PC-3 (cell line): ENCODE measurements around the gene GAS7. TPM values are rescaled to one million over a fixed set of nuclear protein-coding genes. Genes with fewer than 3 reads are reported as not detected.

Experiments
- ATAC-seq: fragments of 200-7000 bp; cut with Tn5 transposase; 2 replicates; pipeline ENCODE4 v1.9.1; 2020; ENCODE audit warnings: mild to moderate bottlenecking, moderate library complexity
- BruUV-seq: library from RNA; stranded (reverse); fragments of 400-500 nt; replicated peaks from 2 replicates; lab custom pipeline; 2021; lab: Mats Ljungman, UMichigan
- CTCF ChIA-PET: fragments of 300-600 bp; sonication (Branson Sonifier 250); formaldehyde crosslinking; loops from one replicate; lab custom pipeline; 2022; ENCODE audit warnings: antibody characterized with exemption; lab: Charles Lee
- POLR2A ChIA-PET: fragments of 300-600 bp; sonication (Branson Sonifier 250); formaldehyde crosslinking; loops from one replicate; lab custom pipeline; 2022; ENCODE audit warnings: antibody characterized with exemption; ENCODE audit not compliant: unreplicated experiment; lab: Charles Lee
- DNase-seq: peaks from one replicate; pipeline ENCODE4 v3.0.0-alpha.2; 2015
- H2AFZ ChIP-seq: fragments of 300-600 bp; sonication (generic); 2 replicates; pipeline ENCODE4 v1.6.0; 2016; ENCODE audit warnings: antibody characterized with exemption, low read length
- H3F3A ChIP-seq: fragments of 300-600 bp; sonication (generic); one replicate; pipeline ENCODE4 v1.6.0; 2017; ENCODE audit warnings: antibody characterized with exemption, low read length, control low read depth, mild to moderate bottlenecking; ENCODE audit not compliant: unreplicated experiment
- H3K27ac ChIP-seq: fragments of 300-600 bp; sonication (generic); 2 replicates; pipeline ENCODE4 v1.5.1; 2016; ENCODE audit warnings: mild to moderate bottlenecking, low read length
- H3K27me3 ChIP-seq: fragments of 300-600 bp; sonication (generic); 2 replicates; pipeline ENCODE4 v1.6.1; 2016; ENCODE audit warnings: low read length, mixed read lengths
- H3K36me3 ChIP-seq: fragments of 300-600 bp; sonication (generic); 2 replicates; pipeline ENCODE4 v1.6.1; 2016; ENCODE audit warnings: low read depth, mixed run types, low read length, mixed read lengths
- H3K4me1 ChIP-seq: fragments of 300-600 bp; sonication (generic); 2 replicates; pipeline ENCODE4 v1.5.1; 2016; ENCODE audit warnings: low read length; ENCODE audit not compliant: insufficient read depth
- H3K4me2 ChIP-seq: fragments of 300-600 bp; sonication (generic); 2 replicates; pipeline ENCODE4 v1.6.0; 2016; ENCODE audit warnings: low read length
- H3K4me3 ChIP-seq: fragments of 300-600 bp; sonication (generic); 2 replicates; pipeline ENCODE4 v1.5.1; 2016; ENCODE audit warnings: mild to moderate bottlenecking, low read length, mixed read lengths
- H3K79me2 ChIP-seq: fragments of 300-600 bp; sonication (generic); 2 replicates; pipeline ENCODE4 v1.6.1; 2017; ENCODE audit warnings: low read length, mixed read lengths
- H3K9ac ChIP-seq: fragments of 300-600 bp; sonication (generic); 2 replicates; pipeline ENCODE4 v1.6.0; 2016; ENCODE audit warnings: mild to moderate bottlenecking, low read length
- H3K9me2 ChIP-seq: fragments of 300-600 bp; sonication (generic); replicated peaks from 2 replicates; pipeline ENCODE4 v1.6.1; 2016; ENCODE audit warnings: mixed run types, low read length, mixed read lengths
- H3K9me3 ChIP-seq: fragments of 300-600 bp; sonication (generic); 2 replicates; pipeline ENCODE4 v1.6.1; 2016; ENCODE audit warnings: low read length, mixed read lengths
- H4K20me1 ChIP-seq: fragments of 300-600 bp; sonication (generic); 2 replicates; pipeline ENCODE4 v1.6.1; 2016; ENCODE audit warnings: low read length, mixed read lengths
- EZH2 ChIP-seq: fragments of 300-600 bp; sonication (generic); IDR thresholded peaks from one replicate; pipeline ENCODE4 v1.6.1; 2017; ENCODE audit warnings: antibody characterized with exemption, mild to moderate bottlenecking, low read length; ENCODE audit not compliant: unreplicated experiment
- EZH2phosphoT487 ChIP-seq: fragments of 300-600 bp; sonication (generic); IDR thresholded peaks from 2 replicates; pipeline ENCODE4 v1.6.1; 2018; ENCODE audit warnings: mild to moderate bottlenecking, antibody characterized with exemption, low read length, borderline replicate concordance
- intact Hi-C: fragments of 100-400 bp; cut with micrococcal nuclease; formaldehyde crosslinking; loops from 2 replicates; pipeline ENCODE4 v1.9.0; 2023
- total RNA-seq: library from RNA; depleted of rRNA; stranded (reverse); fragments of >200 nt; gene quantifications from 2 replicates; pipeline ENCODE4 v1.2.3, GENCODE V29; 2014
- TF ChIP-seq, protein P1 (sequence below): fragments of 300-600 bp; sonication (generic); conservative IDR thresholded peaks from 2 replicates; pipeline ENCODE4 v1.5.1; 2017; ENCODE audit warnings: antibody characterized with exemption, low read depth, mild to moderate bottlenecking, low read length

GAS7 gene
- total RNA-seq, 1 experiment from 2014 or later: not detected

DNA sequence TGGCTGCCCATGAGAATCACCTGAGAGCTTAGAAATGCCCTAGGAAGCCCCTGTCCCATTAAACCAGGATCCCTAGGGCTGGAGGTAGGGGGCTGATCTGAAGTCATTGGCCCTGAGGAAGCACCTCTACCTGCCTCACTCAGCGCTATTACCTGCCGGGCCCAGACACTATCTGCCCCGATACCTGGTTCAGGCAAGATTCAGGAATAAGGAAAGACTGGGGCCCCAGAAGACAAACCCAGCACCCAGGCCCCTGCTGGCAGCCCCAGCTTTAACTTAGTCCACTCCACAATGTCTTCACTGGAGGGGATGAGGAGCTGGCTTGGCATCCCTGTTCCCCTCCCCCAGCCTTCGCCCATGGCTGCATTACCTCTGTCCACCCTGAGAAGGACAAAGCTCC lies 126.3 kb downstream of the GAS7 start:
- CTCF ChIA-PET: no interaction called here
- Histone ChIP-seq H2AFZ (no peak overlapping the region), H3K36me3 (no peaks in the 10 kb centered on the region), H3F3A (no peaks in the 10 kb centered on the region), H3K9me3 (no peaks in the 10 kb centered on the region), H3K9ac (no peak overlapping the region), H3K27ac (no peak overlapping the region), H4K20me1 (no peaks in the 10 kb centered on the region), H3K9me2 (no peaks in the 10 kb centered on the region), H3K4me2 (no peak overlapping the region), H3K27me3 (peaks cover 24% of the 10 kb centered on the region), H3K79me2 (no peaks in the 10 kb centered on the region), H3K4me1 (no peaks in the 10 kb centered on the region), H3K4me3 (no peak overlapping the region)
- POLR2A ChIA-PET: no interaction called here
- intact Hi-C loops: no loop called here
- no peak for ATAC-seq
- TF ChIP-seq, protein P1, sequence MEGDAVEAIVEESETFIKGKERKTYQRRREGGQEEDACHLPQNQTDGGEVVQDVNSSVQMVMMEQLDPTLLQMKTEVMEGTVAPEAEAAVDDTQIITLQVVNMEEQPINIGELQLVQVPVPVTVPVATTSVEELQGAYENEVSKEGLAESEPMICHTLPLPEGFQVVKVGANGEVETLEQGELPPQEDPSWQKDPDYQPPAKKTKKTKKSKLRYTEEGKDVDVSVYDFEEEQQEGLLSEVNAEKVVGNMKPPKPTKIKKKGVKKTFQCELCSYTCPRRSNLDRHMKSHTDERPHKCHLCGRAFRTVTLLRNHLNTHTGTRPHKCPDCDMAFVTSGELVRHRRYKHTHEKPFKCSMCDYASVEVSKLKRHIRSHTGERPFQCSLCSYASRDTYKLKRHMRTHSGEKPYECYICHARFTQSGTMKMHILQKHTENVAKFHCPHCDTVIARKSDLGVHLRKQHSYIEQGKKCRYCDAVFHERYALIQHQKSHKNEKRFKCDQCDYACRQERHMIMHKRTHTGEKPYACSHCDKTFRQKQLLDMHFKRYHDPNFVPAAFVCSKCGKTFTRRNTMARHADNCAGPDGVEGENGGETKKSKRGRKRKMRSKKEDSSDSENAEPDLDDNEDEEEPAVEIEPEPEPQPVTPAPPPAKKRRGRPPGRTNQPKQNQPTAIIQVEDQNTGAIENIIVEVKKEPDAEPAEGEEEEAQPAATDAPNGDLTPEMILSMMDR: no peak
- TF ChIP-seq EZH2phosphoT487: no peak
- TF ChIP-seq EZH2: no peak
- no TSS peak for BruUV-seq
- no peak for DNase-seq

DNA sequence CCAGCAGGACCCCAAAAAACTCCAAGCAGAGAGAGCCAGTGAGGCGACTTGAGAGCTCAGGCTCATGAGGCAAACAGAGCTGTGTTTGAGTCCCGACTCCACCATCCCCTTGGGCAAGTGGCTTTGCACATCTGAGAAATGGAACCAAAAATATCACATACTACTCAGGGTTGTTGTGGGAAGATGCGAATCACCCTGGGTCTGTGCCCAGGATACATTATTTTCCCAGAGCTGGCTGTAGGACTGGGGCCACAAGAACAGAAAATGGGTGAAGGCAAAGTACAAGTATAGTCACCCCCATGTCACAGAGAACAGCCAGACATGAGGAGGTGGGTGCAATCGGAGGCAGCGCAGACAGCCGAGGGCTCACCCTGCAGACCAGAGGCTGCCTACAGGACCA lies 127.3 kb downstream of the GAS7 start:
- H3K9me3 ChIP-seq: no peaks in the 10 kb centered on the region
- CTCF ChIA-PET: no interaction called here
- H3K9me2 ChIP-seq: no peaks in the 10 kb centered on the region
- no peak overlapping the region for H2AFZ ChIP-seq
- H3K4me1 ChIP-seq: no peaks in the 10 kb centered on the region
- TF ChIP-seq, protein P1: no peak
- TF ChIP-seq EZH2phosphoT487 (no peak), EZH2 (no peak)
- no peaks in the 10 kb centered on the region for H4K20me1 ChIP-seq
- BruUV-seq: no TSS peak
- no peak overlapping the region for H3K9ac ChIP-seq
- H3K4me2 ChIP-seq: no peak overlapping the region
- no peaks in the 10 kb centered on the region for H3K79me2 ChIP-seq
- ATAC-seq (no peak), DNase-seq (no peak)
- no peak overlapping the region for H3K27ac ChIP-seq
- no peaks in the 10 kb centered on the region for H3F3A ChIP-seq
- H3K4me3 ChIP-seq: no peak overlapping the region
- H3K27me3 ChIP-seq: peaks cover 24% of the 10 kb centered on the region
- POLR2A ChIA-PET: no interaction called here
- intact Hi-C loops: no loop called here
- no peaks in the 10 kb centered on the region for H3K36me3 ChIP-seq

DNA sequence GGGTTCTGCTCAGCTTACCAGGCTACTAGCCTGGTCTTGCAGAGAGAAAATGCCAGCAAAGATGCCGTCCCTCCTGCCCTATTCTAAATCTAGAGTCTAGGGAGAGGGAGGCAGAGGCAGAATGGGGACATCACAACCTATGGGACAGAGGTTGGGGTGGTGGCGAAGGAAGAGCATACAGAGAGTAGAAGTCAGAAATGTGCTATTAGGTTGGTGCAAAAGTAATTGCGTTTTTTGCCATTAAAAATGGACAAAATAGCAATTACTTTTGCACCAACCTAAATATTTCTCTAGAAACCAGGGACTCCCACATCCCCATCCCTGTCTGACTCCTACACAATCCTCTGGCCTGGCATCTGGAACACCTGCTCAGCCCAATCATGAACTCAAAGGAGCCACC lies 127.7 kb downstream of the GAS7 start:
- H3F3A ChIP-seq: no peaks in the 10 kb centered on the region
- ATAC-seq (no peak), DNase-seq (no peak)
- no peaks in the 10 kb centered on the region for H3K9me2 ChIP-seq
- H3K36me3 ChIP-seq: no peaks in the 10 kb centered on the region
- no peak overlapping the region for H3K27ac ChIP-seq
- H3K4me1 ChIP-seq: no peaks in the 10 kb centered on the region
- H3K4me2 ChIP-seq: no peak overlapping the region
- H4K20me1 ChIP-seq: no peaks in the 10 kb centered on the region
- no TSS peak for BruUV-seq
- H2AFZ ChIP-seq: no peak overlapping the region
- CTCF ChIA-PET: no interaction called here
- H3K79me2 ChIP-seq: no peaks in the 10 kb centered on the region
- TF ChIP-seq EZH2 (no peak), EZH2phosphoT487 (no peak)
- TF ChIP-seq, protein P1: no peak
- H3K9me3 ChIP-seq: no peaks in the 10 kb centered on the region
- intact Hi-C loops: no loop called here
- H3K9ac ChIP-seq: no peak overlapping the region
- peaks cover 24% of the 10 kb centered on the region for H3K27me3 ChIP-seq
- POLR2A ChIA-PET: no interaction called here
- H3K4me3 ChIP-seq: no peak overlapping the region
